ENCODE measurements around the gene ASIC2. TPM values are rescaled to one million over a fixed set of nuclear protein-coding genes. Genes with fewer than 3 reads are reported as not detected.

Gene ASIC2
- total and polyA plus RNA-seq, 9 of the 15 experiments (the other 6 are each of a cell fraction or from before 2014, with no cell fraction given): not detected

DNA sequence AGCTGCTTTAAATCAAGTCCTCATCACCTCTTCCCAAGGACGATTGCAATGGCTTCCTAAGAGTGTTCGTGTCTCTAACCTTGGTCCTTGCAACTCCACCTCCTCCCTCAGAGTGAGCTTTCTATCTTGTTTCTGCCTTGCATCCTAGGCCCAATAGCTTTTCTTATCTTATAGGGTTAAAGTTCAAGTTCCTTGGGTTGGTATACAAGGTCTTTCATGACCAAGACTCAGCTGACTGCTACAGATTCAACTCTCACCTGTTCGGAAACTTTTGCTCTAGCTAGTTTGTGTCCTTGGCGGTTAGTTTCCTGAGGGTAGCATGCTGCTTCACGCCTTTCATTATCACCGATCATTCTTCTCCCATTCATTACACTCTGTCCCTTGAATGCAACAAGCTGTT, 290.8 kb downstream of the ASIC2 start:
- ATAC-seq: no peak
- POLR2A ChIA-PET: interaction anchor here (0.7 kb wide), 1 partner anchor 20 kb away, joined by 3 read pairs; no protein-coding TSS in a partner anchor

DNA sequence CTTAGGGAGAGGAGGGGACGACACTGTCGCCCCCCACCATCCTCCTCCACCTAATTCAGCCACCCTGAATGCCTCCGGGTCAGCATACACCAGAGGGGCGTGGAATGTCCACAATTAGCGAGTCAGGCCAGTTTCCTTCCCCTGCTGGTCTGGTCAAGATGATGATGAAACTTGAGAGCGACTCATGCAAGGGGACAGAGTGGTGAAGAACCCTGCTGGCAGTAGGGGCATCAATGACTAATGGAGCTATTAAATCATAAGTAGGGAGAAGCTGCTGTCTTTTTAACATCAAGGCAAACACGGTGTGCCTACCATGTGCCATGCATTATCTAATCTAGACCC, 294.2 kb downstream of the ASIC2 start:
- intact Hi-C loops (cut with micrococcal nuclease): loop anchor here (1.0 to 5.0 kb wide), 3 partner anchors 37 to 216 kb away; no protein-coding TSS in a partner anchor
- Histone ChIP-seq H3K27me3 (ENCODE audit: control insufficient read depth in 2 of 2, insufficient read depth in 2 of 2, low read length in 2 of 2) (no peaks in the 10 kb centered on the region; a peak in 1 of 5 replicates), H3K36me3 (ENCODE audit: control insufficient read depth, insufficient read depth, low read length) (no peaks in the 10 kb centered on the region), H3K4me3 (no peak overlapping the region), H3K9me1 (ENCODE audit: control insufficient read depth, insufficient read depth, low read length) (no peaks in the 10 kb centered on the region), H3K9ac (ENCODE audit: insufficient read depth in 1 of 2, low read depth in 2 of 2, low read length in 2 of 2) (no peak overlapping the region), H3K27ac (ENCODE audit: extremely low read depth, low read depth, low read length) (no peak overlapping the region), H3K4me2 (ENCODE audit: insufficient read depth, low read length) (peak overlapping the region; percentile 67), H3K9me3 (replicated peaks; ENCODE audit: control insufficient read depth, insufficient read depth, low read depth, low read length) (no peaks in the 10 kb centered on the region), H2AFZ (ENCODE audit: low read depth, low read length) (peak overlapping the region; percentile 73), H3K4me1 (replicated peaks in 1 of 2; ENCODE audit: control insufficient read depth in 2 of 2, insufficient read depth in 2 of 2, low read length in 2 of 2) (peaks cover 7 to 8% of the 10 kb centered on the region in 2 experiments; a peak in 4 of 5 replicates), H4K20me1 (replicated peaks; ENCODE audit: control insufficient read depth, insufficient read depth, low read length) (no peaks in the 10 kb centered on the region), H3K79me2 (ENCODE audit: control insufficient read depth, insufficient read depth, low read length) (no peaks in the 10 kb centered on the region)
- in situ Hi-C loops (cut with MboI): loop anchor here (5.0 kb wide), 1 partner anchor 52 kb away; no protein-coding TSS in a partner anchor
- ChIA-PET CTCF (ENCODE audit: low intra/inter-chr PET ratio) (interaction anchor here (1.9 to 2.2 kb wide), 2 partner anchors 58 to 215 kb away, joined by 7 to 9 read pairs; no protein-coding TSS in a partner anchor), POLR2A (interaction anchor here (0.5 to 1.0 kb wide), 5 partner anchors 12 to 495 kb away, joined by 3 to 5 read pairs (median 3); no protein-coding TSS in a partner anchor)
- peak; percentile 56 for ATAC-seq
- no peak for DNase-seq (ENCODE audit: extremely low read depth in 1 of 4, low spot score in 3 of 4)
- WGBS (ENCODE audit: insufficient coverage, low coverage, missing lambda C conversion rate): 8% methylated on average over 7 of the region's 7 CpGs
- TF ChIP-seq, protein P1, sequence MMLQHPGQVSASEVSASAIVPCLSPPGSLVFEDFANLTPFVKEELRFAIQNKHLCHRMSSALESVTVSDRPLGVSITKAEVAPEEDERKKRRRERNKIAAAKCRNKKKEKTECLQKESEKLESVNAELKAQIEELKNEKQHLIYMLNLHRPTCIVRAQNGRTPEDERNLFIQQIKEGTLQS (IDR thresholded peaks at IDR 0.05): peak; percentile 81
- TF ChIP-seq, protein P1 (CRISPR knock-in tag; conservative IDR thresholded peaks at IDR 0.05): no peak
- TF ChIP-seq CEBPG (CRISPR knock-in tag; IDR thresholded peaks at IDR 0.05) (peak; percentile 71), CEBPG (tag; conservative IDR thresholded peaks at IDR 0.05 in 1 of 2, IDR thresholded peaks at IDR 0.05 in 1 of 2) (peak in 1 of 2 experiments; percentile 89; a peak in 2 of 4 replicates), ATF7 (IDR thresholded peaks at IDR 0.05) (0 out of 2 replicates have a peak, but pooled peaks have one; percentile 4), ARHGAP35 (IDR thresholded peaks at IDR 0.05; ENCODE audit: partially characterized antibody) (no peak), SRSF3 (IDR thresholded peaks at IDR 0.05; ENCODE audit: insufficient read depth, low read length) (no peak), NR2C2 (CRISPR knock-in tag; IDR thresholded peaks at IDR 0.05) (no peak), NR2C2 (tag; IDR thresholded peaks at IDR 0.05) (peak; percentile 49; the same call in 1 of the 2 replicates), ZNF668 (CRISPR knock-in tag; IDR thresholded peaks at IDR 0.05) (no peak), DPF2 (IDR thresholded peaks at IDR 0.05) (no peak), ZNF282 (CRISPR knock-in tag; IDR thresholded peaks at IDR 0.05) (no peak), PHF20 (IDR thresholded peaks at IDR 0.05; ENCODE audit: partially characterized antibody) (no peak)
- FAIRE-seq: no peak
- no TSS peak for BruUV-seq (replicated peaks)

More for the DNA sequence above, 290.8 kb downstream of the ASIC2 start:
- Histone ChIP-seq H3K27me3 (ENCODE audit: control insufficient read depth in 2 of 2, insufficient read depth in 2 of 2, low read length in 2 of 2) (peaks cover 0 to 4% of the 10 kb centered on the region in 2 experiments; a peak in 2 of 5 replicates), H3K4me2 (ENCODE audit: insufficient read depth, low read length) (no peak overlapping the region), H3K27ac (ENCODE audit: extremely low read depth, low read depth, low read length) (no peak overlapping the region), H3K9me3 (replicated peaks; ENCODE audit: control insufficient read depth, insufficient read depth, low read depth, low read length) (no peaks in the 10 kb centered on the region), H3K9me1 (ENCODE audit: control insufficient read depth, insufficient read depth, low read length) (no peaks in the 10 kb centered on the region), H3K4me3 (no peak overlapping the region), H4K20me1 (replicated peaks; ENCODE audit: control insufficient read depth, insufficient read depth, low read length) (no peaks in the 10 kb centered on the region), H3K9ac (ENCODE audit: insufficient read depth in 1 of 2, low read depth in 2 of 2, low read length in 2 of 2) (no peak overlapping the region), H2AFZ (ENCODE audit: low read depth, low read length) (no peak overlapping the region), H3K36me3 (ENCODE audit: control insufficient read depth, insufficient read depth, low read length) (no peaks in the 10 kb centered on the region), H3K4me1 (replicated peaks in 1 of 2; ENCODE audit: control insufficient read depth in 2 of 2, insufficient read depth in 2 of 2, low read length in 2 of 2) (peaks cover 4 to 7% of the 10 kb centered on the region in 2 experiments; a peak in 3 of 5 replicates), H3K79me2 (ENCODE audit: control insufficient read depth, insufficient read depth, low read length) (no peaks in the 10 kb centered on the region)
- CTCF ChIA-PET (ENCODE audit: low intra/inter-chr PET ratio): interaction anchor here (0.7 kb wide), 1 partner anchor 504 kb away, joined by 3 read pairs; no protein-coding TSS in a partner anchor
- TF ChIP-seq NR2C1 (IDR thresholded peaks at IDR 0.05): peak; percentile 39; the same call in 1 of the 2 replicates
- peak; percentile 59 for TF ChIP-seq NR2C1 (tag; IDR thresholded peaks at IDR 0.05)
- TF ChIP-seq CBX1 (IDR thresholded peaks at IDR 0.05; ENCODE audit: low read depth): no peak
- WGBS (ENCODE audit: insufficient coverage, low coverage, missing lambda C conversion rate): 27% methylated on average over 6 of the region's 6 CpGs
- DNase-seq (ENCODE audit: extremely low read depth in 1 of 4, low spot score in 3 of 4): no peak
- no TSS peak for BruUV-seq (replicated peaks)
- in situ Hi-C loops (cut with MboI): no loop called here
- no peak for FAIRE-seq
- intact Hi-C loops (cut with micrococcal nuclease): no loop called here
